Memory B cell (primary cell): ENCODE data around the gene KLF6.
A peak's percentile ranks its signal among the peaks of the same experiment; 100 is the strongest.
"Not testable (repeated sequence)": the region's sequence is repeated elsewhere in the genome, so short reads cannot be mapped to it uniquely, and the experiment has no call there.

Source experiments
- ATAC-seq: fragments of 150-1000 bp; cut with Tn5 transposase; 2 replicates; pipeline ENCODE4 v1.10.0; 2021; ENCODE audit warnings: low read depth, mild to moderate bottlenecking, moderate library complexity
- DNase-seq, 2 donors: peaks; one replicate each; pipeline ENCODE4 v3.0.0; 2022; ENCODE audit warnings: low spot score in 2 of 2
- H3K27ac Mint-ChIP-seq: one replicate; pipeline ENCODE4 v1.8.0; 2022; ENCODE audit warnings: mild to moderate bottlenecking, moderate library complexity, mixed read lengths
- H3K27me3 Mint-ChIP-seq: one replicate; pipeline ENCODE4 v1.8.0; 2022; ENCODE audit warnings: mixed read lengths
- H3K36me3 Mint-ChIP-seq: one replicate; pipeline ENCODE4 v1.8.0; 2022; ENCODE audit warnings: mild to moderate bottlenecking, mixed read lengths
- H3K4me1 Mint-ChIP-seq: one replicate; pipeline ENCODE4 v1.8.0; 2022; ENCODE audit warnings: mixed read lengths
- H3K4me3 Mint-ChIP-seq: one replicate; pipeline ENCODE4 v1.8.0; 2022; ENCODE audit warnings: mild to moderate bottlenecking, moderate library complexity, mixed read lengths
- H3K9me3 Mint-ChIP-seq: one replicate; pipeline ENCODE4 v1.8.0; 2022; ENCODE audit warnings: mixed read lengths

KLF6 gene

DNA sequence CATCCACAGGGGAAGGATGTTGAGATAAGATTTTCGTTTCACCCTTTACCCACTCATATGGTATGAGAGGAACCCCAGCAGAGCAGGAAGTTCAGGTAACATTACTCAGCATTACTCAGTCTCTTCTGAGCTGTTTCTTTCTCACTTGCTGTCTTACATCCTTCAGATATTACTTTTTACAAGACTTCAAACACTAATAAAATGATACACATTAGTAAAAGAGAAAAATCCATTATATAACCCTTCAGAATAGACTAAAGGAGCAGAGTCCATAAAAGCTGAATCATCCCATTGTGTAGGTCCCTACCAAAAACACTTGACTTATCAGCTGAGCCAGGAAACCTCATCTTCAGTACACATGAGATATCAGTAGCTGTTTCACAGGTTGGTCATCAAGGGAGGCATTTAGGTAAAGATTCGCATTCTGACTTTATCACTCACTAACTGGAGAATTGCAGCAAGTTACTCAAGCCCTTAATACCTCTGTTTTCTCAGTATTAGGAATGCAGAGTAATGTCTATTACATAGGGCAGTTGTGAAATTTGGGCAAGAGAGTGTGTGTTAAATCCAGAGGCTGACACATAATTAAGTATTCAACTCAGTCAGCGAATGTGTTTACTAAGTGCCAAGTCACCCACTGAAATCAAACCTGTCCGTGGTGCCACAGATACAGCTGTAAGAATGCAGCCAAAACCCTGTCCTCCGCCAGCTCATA lies 44.7 kb downstream of the KLF6 start:
- Mint-ChIP-seq H3K4me1 (peaks cover 18% of the 10 kb centered on the region), H3K27me3 (no peaks in the 10 kb centered on the region), H3K36me3 (no peaks in the 10 kb centered on the region), H3K27ac (peak overlapping the region; percentile 11), H3K9me3 (no peaks in the 10 kb centered on the region), H3K4me3 (no peak overlapping the region)
- DNase-seq (no peak), ATAC-seq (peak; percentile 39)

DNA sequence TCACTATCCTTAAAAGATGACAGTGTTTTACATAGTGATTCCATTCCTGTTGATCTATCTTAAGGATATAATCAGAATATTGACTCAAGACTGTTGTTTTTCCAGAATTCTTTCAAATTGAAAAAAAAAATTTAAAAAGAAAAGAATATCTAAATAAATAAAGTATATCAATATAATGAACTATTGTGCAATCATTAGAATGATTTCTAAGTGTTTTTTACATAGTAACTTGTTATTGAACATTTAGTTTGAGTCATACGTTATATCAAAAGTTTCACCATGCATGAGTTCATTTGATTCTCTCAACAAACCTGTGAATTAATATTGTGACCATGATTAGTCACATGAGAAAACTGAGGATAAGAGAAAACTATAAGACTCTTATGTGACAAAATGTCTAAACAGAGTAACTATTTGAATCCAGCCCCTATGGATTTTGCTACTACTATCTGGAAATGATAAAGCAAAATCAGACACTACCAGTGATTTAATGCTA lies 46.1 kb downstream of the KLF6 start:
- no peak for ATAC-seq
- Mint-ChIP-seq H3K27ac (no peak overlapping the region), H3K9me3 (no peaks in the 10 kb centered on the region), H3K4me3 (no peak overlapping the region), H3K27me3 (no peaks in the 10 kb centered on the region), H3K4me1 (peaks cover 18% of the 10 kb centered on the region), H3K36me3 (no peaks in the 10 kb centered on the region)
- DNase-seq, result no peak

DNA sequence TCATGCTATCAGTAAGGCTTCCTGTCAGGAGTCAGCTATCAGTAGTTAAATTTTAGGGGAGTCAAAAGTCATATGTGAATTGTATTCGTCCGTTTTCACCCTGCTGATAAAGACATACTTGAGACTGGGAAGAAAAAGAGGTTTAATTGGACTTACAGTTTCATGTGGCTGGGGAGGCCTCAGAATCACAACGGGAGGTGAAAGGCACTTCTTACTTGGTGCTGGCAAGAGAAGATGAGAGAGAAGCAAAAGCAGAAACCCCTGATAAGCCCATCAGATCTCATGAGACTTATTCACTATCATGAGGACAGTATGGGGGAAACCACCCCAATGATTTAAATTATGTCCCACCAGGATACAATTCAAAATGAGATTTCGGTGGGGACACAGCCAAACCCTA lies 47.1 kb downstream of the KLF6 start:
- no peaks in the 10 kb centered on the region for H3K27me3 Mint-ChIP-seq
- ATAC-seq, result no peak
- no peak for DNase-seq
- no peak overlapping the region for H3K4me3 Mint-ChIP-seq
- H3K9me3 Mint-ChIP-seq, result no peaks in the 10 kb centered on the region
- H3K36me3 Mint-ChIP-seq, result no peaks in the 10 kb centered on the region
- peak overlapping the region; percentile 6 for H3K27ac Mint-ChIP-seq
- H3K4me1 Mint-ChIP-seq, result peaks cover 18% of the 10 kb centered on the region

DNA sequence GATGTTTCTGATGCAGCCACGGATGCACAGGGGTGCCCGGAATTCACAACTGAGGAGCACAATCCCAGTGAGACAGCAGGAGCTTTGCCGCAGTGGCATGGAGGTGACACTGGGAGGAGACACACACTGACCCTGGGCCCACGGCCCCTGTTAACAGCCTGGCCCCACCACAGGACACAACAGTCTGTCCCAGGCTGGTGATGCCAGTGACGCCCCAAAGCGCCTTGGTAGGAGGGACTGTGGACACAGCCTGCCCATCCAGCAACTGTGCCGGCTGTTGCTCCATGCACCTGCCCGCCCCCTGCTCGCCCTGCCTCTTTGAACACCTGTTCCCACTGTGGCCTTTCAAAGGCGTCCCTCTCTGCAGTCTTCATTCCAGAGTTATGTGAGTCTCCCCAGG lies 49.8 kb downstream of the KLF6 start:
- peaks cover 4% of the 10 kb centered on the region for H3K9me3 Mint-ChIP-seq
- DNase-seq, result no peak
- H3K27ac Mint-ChIP-seq, result peak overlapping the region; percentile 5
- peaks cover 4% of the 10 kb centered on the region for H3K36me3 Mint-ChIP-seq
- H3K27me3 Mint-ChIP-seq, result no peaks in the 10 kb centered on the region
- H3K4me1 Mint-ChIP-seq, result peaks cover 8% of the 10 kb centered on the region
- ATAC-seq, result peak; percentile 35
- no peak overlapping the region for H3K4me3 Mint-ChIP-seq

DNA sequence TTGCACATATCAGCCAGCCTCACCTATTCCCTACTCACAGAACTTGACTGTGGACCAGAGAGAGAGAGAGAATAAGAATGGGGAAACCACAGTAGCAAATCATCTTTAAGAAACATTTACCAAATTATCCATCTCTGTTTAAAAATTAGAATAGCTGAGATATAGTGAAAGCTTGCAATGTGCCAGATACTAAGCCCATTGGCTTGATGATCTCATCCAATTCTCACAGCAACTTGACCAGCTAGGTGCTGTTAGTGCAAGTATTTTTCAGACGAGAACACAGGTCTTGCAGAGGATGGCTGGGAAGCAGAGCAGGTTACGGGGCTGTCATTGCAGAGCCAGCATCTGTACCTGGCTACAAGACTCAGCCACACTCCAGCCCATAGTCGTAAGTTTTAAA lies 50.9 kb downstream of the KLF6 start:
- DNase-seq, result no peak
- H3K27me3 Mint-ChIP-seq, result no peaks in the 10 kb centered on the region
- H3K9me3 Mint-ChIP-seq, result peaks cover 4% of the 10 kb centered on the region
- peaks cover 4% of the 10 kb centered on the region for H3K36me3 Mint-ChIP-seq
- ATAC-seq, result no peak
- no peak overlapping the region for H3K27ac Mint-ChIP-seq
- no peak overlapping the region for H3K4me3 Mint-ChIP-seq
- H3K4me1 Mint-ChIP-seq, result peaks cover 6% of the 10 kb centered on the region

DNA sequence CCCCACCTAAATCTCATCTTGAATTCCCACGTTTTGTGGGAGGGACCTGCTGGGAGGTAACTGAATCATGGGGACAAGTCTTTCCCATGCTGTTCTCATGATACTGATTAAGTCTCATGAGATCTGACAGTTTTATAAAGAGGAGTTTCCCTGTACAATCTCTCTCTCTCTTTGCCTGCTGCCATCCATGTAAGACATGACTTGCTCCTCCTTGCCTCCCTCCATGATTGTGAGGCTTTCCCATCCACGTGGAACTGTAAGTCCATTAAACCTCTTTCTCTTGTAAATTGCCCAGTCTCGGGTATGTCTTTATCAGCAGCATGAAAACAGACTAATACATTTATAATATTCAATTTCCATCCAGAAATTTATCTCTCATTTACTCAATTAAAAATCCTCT lies 52.8 kb downstream of the KLF6 start:
- DNase-seq, H3K27ac Mint-ChIP-seq, H3K4me1 Mint-ChIP-seq, H3K4me3 Mint-ChIP-seq, H3K27me3 Mint-ChIP-seq, ATAC-seq, H3K36me3 Mint-ChIP-seq, H3K9me3 Mint-ChIP-seq: not testable (repeated sequence)

DNA sequence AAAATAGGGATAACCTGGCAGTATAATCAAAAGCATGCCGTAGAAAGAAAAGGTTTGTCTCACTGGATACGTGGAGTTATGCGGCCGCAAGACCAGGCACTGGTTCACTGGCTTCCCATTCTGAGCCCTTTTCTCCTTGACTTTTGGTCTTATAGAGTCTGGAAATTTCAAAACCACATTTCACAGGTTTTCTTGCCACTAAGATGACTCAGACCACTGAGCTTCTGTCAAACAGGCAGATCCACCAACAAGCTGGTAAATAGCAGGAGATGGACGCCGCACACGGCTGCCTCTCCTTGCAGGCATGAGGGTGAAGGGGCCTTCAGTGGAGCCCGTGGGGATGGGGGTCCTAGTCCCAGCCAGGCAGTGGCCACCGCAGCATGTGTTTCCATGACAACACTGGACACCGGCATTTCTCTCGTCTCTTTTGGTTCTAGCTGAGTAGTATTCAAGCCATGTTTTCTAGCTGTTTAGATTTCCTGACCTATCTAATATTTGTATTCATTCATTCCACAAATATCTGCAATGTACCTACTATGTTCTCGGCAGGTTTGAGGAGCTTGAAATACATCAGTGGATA lies 55.5 kb downstream of the KLF6 start:
- Mint-ChIP-seq H3K4me3 (no peak overlapping the region), H3K9me3 (peaks cover 7% of the 10 kb centered on the region), H3K4me1 (no peaks in the 10 kb centered on the region), H3K27ac (no peak overlapping the region), H3K27me3 (peaks cover 3% of the 10 kb centered on the region), H3K36me3 (peaks cover 4% of the 10 kb centered on the region)
- no peak for ATAC-seq
- DNase-seq, result no peak

DNA sequence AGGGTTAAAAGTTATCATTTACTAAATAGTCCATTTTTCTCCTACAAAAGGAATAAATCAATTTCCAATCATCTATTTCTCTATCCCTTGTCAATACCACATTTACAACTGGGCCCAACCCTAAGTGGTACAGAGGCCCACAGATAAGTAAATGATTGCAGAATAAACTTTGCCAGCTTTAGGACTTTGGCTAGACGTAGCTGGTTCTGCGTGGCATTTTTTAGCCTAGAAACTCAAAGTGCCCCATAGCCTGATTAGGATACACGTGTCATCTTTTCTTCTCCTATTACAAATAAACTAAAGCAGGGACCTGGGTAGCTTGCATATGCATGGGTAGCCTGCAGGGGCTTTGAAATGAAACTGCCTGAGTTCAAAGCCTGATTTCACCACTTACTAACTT lies 56.4 kb downstream of the KLF6 start:
- Mint-ChIP-seq H3K4me3 (no peak overlapping the region), H3K36me3 (peaks cover 4% of the 10 kb centered on the region), H3K4me1 (no peaks in the 10 kb centered on the region), H3K27ac (no peak overlapping the region), H3K9me3 (peaks cover 7% of the 10 kb centered on the region), H3K27me3 (peaks cover 3% of the 10 kb centered on the region)
- DNase-seq (no peak), ATAC-seq (no peak)

DNA sequence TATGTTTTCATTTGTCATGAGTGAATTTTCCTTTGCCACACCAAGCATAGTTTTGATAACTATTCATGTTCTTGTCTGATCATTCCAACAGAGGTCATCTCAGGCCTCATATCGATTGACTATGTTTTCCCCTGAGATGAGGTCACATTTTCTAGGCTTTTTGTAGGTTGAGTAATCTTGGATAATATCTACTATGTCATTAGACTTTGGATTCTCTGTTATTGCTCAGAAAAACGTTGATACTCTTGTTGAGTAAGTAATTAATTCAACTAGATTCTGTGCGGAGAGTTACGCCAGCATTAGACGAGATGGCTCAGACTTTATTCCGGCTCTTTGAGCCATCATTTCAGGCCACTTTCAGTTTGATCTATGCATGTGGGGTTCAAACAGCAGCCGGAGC lies 57.7 kb downstream of the KLF6 start:
- Mint-ChIP-seq H3K27ac (no peak overlapping the region), H3K4me3 (no peak overlapping the region), H3K27me3 (peaks cover 3% of the 10 kb centered on the region), H3K9me3 (peaks cover 5% of the 10 kb centered on the region), H3K4me1 (no peaks in the 10 kb centered on the region), H3K36me3 (peaks cover 1% of the 10 kb centered on the region)
- DNase-seq (no peak), ATAC-seq (no peak)
